Activated CD4-positive, alpha-beta memory T cell treated with anti-CD3 and anti-CD28 coated beads, Interleukin-2, amount 10 ng/mL, durations not matched to agents 7 days and 5 days (primary cell): Measurements from ENCODE around the gene CNTNAP2. TPM values are rescaled to one million over a fixed set of nuclear protein-coding genes. Genes with fewer than 3 reads are reported as not detected.
"Not testable (repeated sequence)": the region's sequence is repeated elsewhere in the genome, so short reads cannot be mapped to it uniquely, and the experiment has no call there.

Experiments
- CTCF ChIA-PET: fragments of 350-600 bp; sonication (Branson Sonifier 250); formaldehyde crosslinking; loops from one replicate; lab custom pipeline; 2021; ENCODE audit warnings: antibody characterized with exemption, inconsistent platforms; lab: Charles Lee
- POLR2A ChIA-PET: fragments of 350-600 bp; sonication (Branson Sonifier 250); formaldehyde crosslinking; loops from one replicate; lab custom pipeline; 2021; ENCODE audit warnings: antibody characterized with exemption; lab: Charles Lee
- DNase-seq: peaks from one replicate; pipeline ENCODE4 v3.0.0-alpha.2; 2020
- H3K27ac Mint-ChIP-seq: one replicate; pipeline ENCODE4 v1.8.0; 2021; ENCODE audit warnings: mild to moderate bottlenecking, mixed read lengths
- H3K27me3 Mint-ChIP-seq: one replicate; pipeline ENCODE4 v1.8.0; 2021; ENCODE audit warnings: mixed read lengths
- H3K36me3 Mint-ChIP-seq: one replicate; pipeline ENCODE4 v1.8.0; 2021; ENCODE audit warnings: low read depth, mixed read lengths
- H3K4me1 Mint-ChIP-seq: one replicate; pipeline ENCODE4 v1.8.0; 2021; ENCODE audit warnings: mixed read lengths
- H3K4me3 Mint-ChIP-seq: one replicate; pipeline ENCODE4 v1.8.0; 2021; ENCODE audit warnings: mild to moderate bottlenecking, mixed read lengths
- H3K9me3 Mint-ChIP-seq: one replicate; pipeline ENCODE4 v1.8.0; 2021; ENCODE audit warnings: mixed read lengths
- total RNA-seq, 2 experiments: library from RNA; stranded (reverse); gene quantifications; one replicate each; pipeline ENCODE4 v1.2.3, GENCODE V29; 2021

CNTNAP2 gene
- total RNA-seq, 2 experiments from 2014 or later = not detected

DNA sequence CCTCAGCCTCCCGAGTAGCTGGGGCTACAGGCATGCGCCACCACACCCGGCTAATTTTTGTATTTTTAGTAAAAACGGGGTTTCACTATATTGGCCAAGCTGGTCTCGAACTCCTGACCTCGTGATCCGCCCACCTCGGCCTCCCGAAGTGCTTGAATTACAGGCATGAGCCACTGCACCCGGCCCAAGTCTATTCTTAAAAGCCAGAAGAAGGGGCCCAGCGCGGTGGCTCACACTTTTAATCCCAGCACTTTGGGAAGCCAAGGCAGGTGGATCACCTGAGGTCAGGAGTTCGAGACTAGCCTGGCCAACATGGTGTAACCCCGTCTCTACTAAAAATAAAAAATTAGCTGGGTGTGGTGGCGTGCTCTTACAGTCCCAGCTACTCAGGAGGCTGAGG lies 2348.8 kb downstream of the CNTNAP2 start:
- H3K27ac Mint-ChIP-seq, DNase-seq, H3K4me3 Mint-ChIP-seq, H3K4me1 Mint-ChIP-seq, H3K27me3 Mint-ChIP-seq, POLR2A ChIA-PET, CTCF ChIA-PET, H3K36me3 Mint-ChIP-seq: not testable (repeated sequence)
- H3K9me3 Mint-ChIP-seq = peaks cover 11% of the 10 kb centered on the region

DNA sequence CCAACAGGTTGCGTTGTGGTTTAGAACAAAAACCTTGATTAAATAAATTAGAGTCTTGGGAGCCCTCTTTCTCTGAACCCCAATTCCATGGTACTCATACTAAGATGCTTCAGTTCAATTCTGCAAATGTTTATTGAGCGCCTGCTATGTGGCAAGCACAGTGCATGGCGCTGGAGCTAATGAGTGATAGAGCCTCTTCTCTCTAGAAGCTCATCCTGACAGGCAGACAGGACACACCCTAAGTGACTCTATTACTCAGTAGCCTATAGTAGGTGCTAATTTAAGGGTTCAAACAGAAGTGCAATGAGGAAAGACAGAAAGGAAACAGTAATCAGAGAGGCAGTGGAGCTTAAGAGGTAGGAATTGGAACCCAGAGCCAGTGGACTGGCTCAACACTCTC lies 2349.5 kb downstream of the CNTNAP2 start:
- Mint-ChIP-seq H3K27me3 (peaks cover 1% of the 10 kb centered on the region), H3K4me1 (peaks cover 4% of the 10 kb centered on the region)

DNA sequence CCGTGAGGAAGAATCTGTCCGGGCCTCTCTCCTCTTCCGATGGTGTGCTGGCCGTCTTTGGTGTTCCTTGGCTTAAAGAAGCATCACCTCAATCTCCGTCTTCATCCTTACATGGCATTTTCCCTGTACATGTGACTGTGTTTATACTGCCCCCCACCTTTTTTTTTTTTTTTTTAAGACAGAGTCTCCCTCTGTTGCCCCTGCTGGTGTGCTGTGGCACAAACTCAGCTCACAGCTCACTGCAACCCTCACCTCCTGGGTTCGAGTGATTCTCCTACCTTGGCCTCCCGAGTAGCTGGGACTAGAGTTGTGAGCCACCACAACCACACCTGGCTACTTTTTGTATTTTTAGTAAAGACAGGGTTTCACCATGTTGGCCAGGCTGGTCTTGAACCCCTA lies 2352.1 kb downstream of the CNTNAP2 start:
- CTCF ChIA-PET = no interaction called here
- no peaks in the 10 kb centered on the region for H3K9me3 Mint-ChIP-seq
- POLR2A ChIA-PET = no interaction called here
- H3K36me3 Mint-ChIP-seq = no peaks in the 10 kb centered on the region
- H3K4me1 Mint-ChIP-seq = no peaks in the 10 kb centered on the region
- H3K27me3 Mint-ChIP-seq = peaks cover 6% of the 10 kb centered on the region
- no peak overlapping the region for H3K27ac Mint-ChIP-seq
- DNase-seq = no peak
- H3K4me3 Mint-ChIP-seq = no peak overlapping the region

More for the DNA sequence above, 2349.5 kb downstream of the CNTNAP2 start:
- no peak for DNase-seq
- Mint-ChIP-seq H3K9me3 (peaks cover 11% of the 10 kb centered on the region), H3K4me3 (no peak overlapping the region), H3K27ac (no peak overlapping the region), H3K36me3 (no peaks in the 10 kb centered on the region)
- ChIA-PET POLR2A (no interaction called here), CTCF (no interaction called here)
